CD4-positive, alpha-beta T cell treated with Interleukin-6 at 100 ng/mL for 8 hours (primary cell): ENCODE data around the gene ABCA7.
"Not testable (repeated sequence)": the region's sequence is repeated elsewhere in the genome, so short reads cannot be mapped to it uniquely, and the experiment has no call there.

Experiments used
- DNase-seq: peaks from one replicate; pipeline ENCODE4 v3.0.0-alpha.2; 2020; ENCODE audit warnings: mixed read lengths, low spot score

Gene ABCA7

DNA sequence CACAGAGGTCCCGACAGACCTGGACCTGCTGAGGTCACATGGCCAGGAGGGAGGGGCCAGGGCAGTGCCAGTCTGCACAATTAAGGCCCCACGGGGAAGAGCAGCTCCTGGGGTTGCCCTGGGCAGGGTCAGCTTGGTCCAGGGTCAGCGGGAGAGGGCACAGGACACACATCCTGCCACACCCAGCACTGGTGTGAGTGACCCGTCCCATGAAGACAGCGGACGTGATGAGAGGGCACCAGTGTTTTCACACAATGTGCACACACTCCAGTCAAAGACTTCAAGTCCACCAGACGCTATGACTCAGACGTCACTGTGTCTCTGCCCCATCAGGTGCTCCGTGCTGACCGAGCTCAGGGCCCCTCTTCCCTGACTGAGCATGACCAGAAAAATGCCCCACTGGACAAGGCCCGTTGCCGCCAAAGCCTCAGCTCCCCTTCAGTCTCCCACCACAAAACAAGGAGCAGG is 23.2 kb upstream of the ABCA7 start:
- DNase-seq, result no peak

DNA sequence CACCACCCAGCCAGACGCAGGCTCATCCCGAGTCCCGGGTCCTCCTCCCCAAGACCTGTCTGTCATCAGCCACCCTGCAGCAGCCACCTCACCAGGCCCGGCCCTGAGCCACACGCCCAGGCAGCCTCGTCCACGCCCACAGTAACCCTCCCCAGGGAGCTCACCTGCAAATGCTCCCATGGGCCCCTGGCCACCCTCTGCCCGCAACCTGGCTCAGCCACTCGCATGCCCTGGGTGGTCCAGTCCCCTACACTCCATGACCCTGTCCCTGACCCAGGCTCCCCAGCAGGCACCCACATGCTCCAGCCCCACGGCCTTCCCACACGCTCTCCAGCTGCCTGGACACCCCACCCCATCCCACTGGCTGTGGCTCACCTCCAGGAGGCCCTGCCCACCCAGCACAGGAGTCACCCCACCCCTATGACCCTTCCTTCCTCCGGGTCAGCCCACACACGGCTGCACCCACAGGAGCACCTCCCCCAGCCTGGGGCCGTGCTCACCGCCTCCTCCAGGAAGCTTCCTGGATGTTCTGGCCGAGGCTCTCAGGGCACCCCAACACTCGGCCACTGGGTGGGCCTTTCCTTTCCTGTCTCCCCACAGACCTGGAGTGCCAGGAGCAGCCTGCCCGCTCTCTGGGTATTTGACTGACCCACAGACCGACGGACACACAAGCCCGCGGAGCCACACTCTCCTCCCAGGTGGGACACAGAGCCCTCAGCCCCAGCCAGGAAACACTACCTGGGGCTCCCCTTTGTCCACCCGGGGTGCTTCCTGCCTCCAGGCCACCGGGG is 22.6 kb upstream of the ABCA7 start:
- DNase-seq, result no peak

DNA sequence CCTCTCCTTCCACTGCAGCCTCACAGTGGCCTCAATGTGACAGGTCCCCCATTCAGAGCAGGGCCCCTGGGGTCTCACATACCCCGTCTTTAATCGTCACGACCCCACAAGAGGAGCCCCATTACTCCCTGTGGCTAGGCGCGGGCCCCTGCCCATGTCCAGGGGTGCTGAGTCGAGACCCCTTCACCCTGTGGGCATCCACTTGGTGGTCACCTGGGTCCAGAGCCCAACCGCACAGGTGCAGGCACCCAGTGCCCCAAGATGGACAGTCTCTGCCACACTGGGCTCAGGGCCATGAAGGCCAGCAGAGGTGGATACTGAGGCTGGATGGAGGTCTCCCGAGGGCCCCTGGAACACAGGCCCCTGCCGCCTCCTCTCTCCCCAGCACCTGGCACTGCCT is 22.0 kb upstream of the ABCA7 start:
- no peak for DNase-seq

DNA sequence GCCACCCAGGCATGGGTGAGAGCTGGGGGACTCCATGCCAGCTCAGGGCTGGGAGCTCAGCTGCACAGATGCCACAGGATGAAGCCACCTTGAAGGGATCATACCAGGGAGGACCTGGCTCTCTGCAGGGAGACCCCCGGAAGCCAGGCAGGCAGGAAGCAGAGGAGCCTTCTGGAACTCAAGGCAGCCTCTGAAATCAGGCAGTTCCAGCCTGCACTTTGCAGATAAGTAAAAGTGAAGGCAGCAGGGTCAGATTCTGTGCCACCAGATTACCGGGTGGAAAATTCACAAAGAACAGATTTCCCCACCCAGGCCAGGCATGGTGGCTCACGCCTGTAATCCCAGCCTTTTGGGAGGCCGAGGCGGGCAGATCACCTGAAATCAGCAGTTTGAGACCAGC is 21.5 kb upstream of the ABCA7 start:
- DNase-seq, result no peak

DNA sequence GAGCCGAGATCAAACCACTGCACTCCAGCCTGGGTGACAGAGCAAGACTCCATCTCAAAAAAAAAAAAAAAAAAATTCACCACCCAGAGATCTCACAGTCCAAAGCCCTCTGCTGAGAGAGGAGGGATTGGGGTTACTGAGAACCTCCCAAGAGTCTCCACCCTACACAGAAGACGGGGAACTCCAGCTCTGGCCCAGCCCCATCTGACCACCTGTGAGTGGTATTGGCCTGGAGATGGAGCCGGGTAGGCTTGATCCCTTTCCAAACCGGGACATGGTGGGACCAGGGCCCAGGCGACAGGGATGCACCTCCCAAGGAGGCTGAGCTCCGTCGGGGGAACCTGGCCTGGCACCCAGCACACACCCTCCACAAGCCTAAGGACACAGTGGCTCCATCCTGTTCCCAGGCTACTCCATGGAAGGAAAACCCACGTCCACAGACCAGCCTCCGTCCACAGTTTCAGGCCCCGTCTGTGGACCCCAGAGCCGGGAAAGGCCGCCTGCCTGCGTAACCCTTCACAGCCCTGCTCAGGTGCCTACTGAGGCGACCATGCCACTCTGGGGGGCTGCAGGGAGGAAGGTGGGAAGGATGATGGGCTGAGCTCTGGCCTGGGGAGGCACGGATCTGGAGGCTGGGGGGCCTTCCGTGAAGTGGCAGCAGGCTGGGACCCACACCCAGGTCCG is 20.8 kb upstream of the ABCA7 start:
- DNase-seq, result no peak

DNA sequence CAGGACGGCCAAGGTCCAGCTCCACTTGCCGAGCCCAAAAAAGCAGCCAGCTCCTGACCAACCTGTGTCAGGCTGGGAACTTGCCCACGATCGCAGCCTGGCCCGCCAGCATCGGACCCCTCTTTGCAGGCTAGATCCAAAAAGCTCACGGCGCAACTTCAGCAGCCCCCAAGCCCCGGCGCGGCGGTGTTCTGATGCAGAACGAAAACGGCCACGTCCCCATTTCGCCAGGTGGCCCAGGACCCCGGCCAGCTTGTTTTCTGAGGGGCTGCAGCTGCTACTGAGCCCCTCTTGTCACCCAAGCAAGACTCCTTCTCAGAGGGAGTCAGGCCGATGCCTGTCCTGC is 20.3 kb upstream of the ABCA7 start:
- DNase-seq, result no peak

DNA sequence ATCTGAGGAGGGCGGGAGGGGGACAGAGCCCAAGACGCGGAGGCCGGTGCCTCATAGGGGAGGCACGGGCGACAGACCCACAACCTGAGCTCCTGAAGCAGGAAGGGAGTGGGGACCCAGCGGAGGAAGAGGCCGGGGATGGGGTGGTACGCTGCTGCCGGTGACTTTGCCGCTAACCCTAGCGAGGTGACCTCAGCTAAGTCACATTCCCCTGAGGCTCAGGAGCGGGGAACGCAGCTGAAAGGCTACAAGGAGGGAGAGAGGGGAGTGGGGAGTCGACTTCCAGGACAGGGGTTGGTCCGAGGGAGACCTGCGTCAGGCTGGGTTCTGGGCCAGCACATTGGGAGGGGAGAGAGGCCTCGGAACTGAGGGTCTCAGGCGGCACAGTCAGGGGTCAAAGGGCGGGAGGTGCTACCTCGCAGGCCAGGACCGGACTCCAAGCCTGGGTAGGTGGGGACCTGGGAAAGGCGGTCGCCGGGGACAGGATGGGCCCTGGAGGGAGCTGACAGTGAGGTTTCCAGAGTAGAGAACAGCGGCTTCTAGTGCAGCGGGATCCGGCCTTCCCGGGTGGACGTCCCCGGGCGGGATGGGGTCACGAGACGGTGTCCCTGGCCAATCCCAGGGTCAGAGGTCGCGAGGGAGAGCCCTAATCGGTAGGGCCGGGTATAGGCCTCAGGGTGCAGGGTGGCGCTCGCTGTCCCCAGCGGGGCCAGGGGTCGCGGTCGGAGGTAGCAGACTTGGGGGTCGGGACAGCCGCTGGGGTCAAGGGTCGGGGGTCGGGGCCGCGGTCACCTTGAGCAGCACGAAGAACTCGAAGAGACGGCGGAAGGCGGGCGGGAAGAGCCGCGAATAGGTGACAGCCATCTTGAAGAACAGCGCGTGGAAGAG is 19.7 kb upstream of the ABCA7 start:
- DNase-seq, result no peak

DNA sequence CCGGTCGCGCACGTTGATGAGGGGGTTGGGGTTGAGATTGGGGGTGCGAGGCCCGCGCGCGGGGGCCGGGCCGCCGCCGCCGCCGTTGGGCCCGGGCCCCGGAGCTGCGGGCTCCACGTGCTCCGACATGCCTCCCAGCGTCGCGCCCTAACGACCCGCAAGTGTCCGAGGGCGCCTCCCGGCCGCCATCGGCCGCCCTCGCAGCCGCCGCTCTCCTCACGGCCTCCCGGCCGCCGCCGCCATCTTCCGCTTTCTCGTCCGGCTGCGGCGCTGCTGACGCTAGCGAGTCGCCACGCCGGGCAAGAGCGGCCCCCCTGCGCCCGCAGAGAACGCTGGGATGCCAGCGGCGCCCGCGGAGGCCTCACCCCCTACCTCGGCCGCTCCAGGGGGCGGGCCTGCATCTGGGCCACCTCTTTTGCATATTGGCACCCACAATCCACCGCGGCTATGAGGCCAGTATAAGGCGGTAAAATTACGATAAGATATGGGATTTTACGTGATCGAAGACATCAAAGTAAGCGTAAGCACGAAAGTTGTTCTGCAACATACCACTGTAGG is 19.0 kb upstream of the ABCA7 start, which contains the start of gene TMEM259:
TMEM259 (minus strand) TSS at position 256 of the 558 bp plus-strand sequence; CDS start at position 129, 127 bp downstream.
- DNase-seq, result peak; percentile 98

DNA sequence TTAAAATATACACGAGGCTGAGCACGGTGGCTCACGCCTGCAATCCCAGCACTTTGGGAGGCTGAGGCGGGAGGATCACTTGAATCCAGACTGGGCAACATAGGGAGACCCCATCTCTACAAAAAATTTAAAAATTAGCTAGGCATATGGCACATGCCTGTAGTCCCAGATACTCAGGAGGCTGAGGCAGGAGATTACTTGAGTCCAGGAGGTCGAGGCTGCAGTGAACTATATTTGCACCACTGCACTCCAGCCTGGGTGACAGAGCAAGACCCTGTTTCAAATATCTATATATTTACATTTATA is 16.1 kb upstream of the ABCA7 start:
- DNase-seq, result not testable (repeated sequence)

DNA sequence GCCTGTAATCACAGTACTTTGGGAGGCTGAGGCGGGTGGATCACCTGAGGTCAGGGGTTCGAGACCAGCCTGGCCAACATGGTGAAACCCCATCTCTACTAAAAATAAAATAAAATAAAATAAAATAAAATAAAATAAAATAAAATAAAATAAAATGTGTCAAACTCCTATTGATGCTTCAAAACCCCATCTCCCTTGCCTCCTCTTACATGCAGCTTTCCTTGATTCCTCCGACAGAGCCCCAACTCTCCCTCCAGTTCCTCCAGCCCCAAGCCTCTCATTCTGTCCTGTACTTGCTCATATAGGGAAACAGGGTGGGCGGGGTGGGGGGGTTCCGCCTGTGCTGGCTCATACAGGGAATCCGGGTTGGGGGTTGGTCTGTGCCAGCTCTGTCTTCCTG is 14.8 kb upstream of the ABCA7 start:
- not testable (repeated sequence) for DNase-seq

DNA sequence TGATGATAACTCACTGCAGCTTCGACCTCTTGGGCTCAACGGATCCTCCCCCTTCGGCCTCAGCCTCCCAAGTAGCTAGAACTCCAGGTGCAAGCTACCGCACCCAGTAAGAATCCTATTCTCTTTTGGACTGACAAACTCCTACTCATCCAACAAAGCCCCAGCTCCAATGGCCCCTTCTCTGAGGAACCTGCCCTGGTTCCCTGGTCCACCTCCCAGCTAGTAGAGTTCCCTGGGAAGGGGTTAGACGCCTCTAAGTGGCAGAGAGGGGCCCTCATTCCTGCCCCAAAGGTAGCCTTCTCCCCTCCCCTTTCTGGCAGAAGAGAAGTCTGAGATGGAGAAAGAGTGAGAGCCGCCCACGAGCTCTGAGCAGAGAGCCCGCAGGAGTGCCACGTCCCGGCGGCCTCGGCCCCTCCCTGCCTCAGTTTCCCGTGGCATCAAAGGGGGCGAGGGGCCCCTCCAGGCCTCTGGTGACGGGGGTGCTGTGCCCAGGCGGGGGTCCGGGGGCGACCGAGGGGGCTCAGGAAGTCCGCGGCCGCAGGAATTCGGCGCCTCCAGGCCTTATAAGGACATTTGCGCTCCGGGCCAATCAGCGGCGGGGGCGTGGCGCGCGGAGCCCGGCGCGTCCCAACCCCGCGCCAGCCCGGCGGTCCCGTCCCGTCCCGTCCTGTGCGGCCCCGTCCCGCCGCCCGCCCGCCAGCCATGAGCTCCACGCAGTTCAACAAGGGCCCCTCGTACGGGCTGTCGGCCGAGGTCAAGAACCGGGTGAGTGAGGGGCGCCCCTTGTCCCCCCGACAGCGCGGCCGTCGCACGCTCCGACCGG is 13.7 kb upstream of the ABCA7 start, which contains the start of gene CNN2:
CNN2 (plus strand) TSS at position 649 of the 823 bp plus-strand sequence; CDS start at position 703, 54 bp downstream.
- DNase-seq, result peak; percentile 47

DNA sequence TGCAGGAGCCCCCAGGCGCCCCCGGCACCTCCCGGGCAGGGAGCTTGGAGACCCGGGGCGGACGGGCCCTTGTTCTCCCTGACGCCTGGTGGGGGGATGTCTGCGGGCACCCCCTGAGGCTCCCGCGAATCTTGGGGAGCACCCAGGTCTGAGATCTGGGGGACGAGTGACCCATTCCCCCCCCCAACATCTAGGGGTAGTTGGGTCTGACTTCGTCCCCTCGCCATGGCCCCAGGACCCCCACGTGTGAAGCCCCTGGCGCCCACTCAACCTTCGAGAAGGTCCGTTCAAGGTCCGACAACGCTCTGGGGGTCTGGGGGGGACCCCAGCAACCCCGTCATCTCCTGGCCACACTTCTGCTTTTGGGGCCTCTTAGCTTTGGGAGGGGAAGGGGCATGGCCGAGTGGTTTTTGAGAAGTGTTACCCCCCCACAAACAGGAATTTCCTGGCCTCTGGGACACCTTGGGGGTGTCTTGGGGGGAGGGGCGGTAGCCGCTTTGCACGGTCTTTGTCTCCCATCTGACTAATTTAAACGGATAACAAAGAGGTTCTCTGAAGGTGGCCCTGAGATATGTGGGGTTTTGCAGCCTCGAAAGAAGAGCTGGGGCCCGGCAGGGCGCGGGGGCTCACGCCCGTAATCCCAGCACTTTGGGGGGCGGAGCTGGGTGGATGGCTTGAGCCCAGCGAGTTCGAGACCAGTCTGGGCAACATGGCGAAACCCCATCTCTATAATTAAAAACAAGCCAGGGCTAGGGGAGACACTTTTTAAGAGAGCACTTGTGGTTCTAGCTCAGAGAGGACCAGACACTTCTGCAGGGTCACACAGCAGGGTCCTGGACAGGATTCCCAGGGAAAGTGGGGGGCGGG is 12.9 kb upstream of the ABCA7 start:
- peak; percentile 17 for DNase-seq

DNA sequence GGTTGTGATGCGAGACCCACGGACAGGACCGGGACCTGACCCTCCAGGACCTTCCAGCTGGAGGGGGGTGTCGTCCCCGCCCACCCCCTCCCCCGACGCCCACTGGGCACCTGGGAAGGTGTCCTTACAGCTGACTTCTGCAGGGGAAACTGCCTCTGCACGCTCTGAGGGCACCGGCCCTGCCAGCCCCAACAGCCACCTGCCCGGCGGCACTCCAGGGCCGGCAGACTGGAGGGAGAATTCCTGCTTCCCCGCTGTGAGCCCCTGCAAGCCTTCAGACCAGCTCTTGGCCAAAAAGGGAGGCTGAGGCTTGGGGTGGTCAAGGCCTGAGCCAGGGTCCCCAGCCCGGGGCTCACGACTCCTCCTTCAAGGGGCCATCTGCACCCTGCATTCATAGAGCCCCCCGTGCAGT is 12.3 kb upstream of the ABCA7 start:
- peak; percentile 17 for DNase-seq

DNA sequence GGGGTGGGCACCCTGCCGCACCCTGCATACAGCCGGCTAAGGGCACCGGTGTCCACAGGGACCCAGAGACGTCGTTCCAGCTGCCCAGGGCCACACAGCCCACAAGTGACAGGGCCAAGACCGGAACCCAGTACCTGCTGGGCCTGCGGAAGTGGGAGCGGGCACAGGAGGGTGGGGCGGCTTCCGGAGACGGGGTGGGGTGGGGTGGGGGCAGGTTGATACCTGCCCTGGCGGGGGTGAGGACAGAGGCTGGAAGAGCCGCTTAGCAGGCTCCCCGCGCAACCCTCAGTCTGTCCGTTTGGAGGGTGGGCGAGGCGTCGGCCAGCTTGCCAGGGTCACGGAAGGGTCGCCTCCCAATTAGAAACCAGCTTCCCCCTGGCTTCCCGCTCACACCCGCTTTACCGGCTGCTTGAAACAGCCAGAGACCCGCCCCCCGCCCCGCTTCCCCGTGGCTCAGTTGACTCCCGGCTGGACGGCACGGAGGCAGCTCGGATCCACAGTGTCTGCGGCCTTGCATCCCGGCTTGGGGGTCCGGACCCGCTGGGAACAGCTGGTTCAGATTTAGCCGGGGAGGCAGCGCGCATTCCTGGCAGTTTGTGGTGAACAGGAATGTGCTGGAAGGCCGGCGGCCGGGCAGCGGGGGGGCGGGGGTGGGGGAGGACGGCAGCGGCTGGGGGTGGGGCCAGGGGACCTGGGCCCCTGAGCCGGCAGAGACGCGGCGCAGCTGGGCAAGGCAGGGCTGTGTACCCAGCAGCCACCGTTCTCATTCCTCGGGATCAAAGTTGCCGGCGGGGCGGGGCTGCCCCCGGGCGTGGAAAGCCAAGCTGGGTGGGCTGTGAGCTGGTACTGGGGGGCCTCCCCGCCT is 11.6 kb upstream of the ABCA7 start:
- peak; percentile 77 for DNase-seq

DNA sequence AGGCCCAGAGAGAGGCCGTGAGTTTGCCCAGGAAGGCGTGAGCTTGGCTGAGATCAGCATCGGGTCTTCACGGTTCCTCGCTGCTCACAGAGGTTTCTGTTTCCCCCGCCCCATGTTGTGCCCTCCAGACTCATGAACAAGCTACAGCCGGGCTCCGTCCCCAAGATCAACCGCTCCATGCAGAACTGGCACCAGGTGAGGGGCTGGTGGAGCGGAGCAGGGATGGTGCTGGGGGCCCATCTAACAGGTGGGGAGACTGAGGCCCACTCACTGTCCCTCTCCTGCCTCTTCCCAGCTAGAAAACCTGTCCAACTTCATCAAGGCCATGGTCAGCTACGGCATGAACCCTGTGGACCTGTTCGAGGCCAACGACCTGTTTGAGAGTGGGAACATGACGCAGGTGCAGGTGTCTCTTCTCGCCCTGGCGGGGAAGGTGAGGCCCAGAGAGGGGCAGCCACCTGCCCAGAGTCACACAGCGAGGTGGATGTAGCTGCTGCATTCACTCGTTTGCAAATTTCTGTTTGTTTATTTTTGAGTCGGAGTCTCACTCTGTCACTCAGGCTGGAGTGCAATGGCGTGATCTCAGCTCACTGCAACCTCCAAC is 7.5 kb upstream of the ABCA7 start:
- DNase-seq, result no peak

DNA sequence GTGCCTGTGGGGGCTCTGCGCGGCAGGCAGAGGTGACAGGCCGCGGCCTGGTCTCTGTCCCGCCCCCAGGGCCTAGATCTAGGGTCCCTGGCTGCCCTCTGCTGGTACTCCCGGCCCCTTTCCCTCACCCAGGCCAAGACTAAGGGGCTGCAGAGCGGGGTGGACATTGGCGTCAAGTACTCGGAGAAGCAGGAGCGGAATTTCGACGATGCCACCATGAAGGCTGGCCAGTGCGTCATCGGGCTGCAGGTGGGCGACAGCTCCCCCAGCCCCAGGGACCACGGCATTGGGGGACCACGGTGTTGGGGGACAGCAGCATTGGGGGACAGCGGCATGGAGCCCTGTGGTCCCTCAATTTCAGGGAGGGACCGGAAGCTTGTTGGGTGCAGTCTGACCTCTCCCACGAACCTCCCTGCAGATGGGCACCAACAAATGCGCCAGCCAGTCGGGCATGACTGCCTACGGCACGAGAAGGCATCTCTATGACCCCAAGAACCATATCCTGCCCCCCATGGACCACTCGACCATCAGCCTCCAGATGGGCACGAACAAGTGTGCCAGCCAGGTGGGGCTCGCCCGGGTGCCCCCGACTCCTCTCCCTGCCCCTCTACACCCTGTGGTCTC is 3.8 kb upstream of the ABCA7 start:
- no peak for DNase-seq

DNA sequence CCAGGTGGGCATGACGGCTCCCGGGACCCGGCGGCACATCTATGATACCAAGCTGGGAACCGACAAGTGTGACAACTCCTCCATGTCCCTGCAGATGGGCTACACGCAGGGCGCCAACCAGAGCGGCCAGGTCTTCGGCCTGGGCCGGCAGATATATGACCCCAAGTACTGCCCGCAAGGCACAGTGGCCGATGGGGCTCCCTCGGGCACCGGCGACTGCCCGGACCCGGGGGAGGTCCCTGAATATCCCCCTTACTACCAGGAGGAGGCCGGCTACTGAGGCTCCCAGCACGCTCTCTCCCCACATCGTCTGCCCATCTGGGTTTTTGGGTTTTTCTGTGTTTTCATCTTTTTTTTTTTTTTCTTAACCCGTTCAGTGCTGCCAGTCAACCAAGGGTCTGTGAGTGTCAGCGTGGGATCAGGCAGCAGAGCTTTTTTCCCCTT is 2.3 kb upstream of the ABCA7 start:
- no peak for DNase-seq

DNA sequence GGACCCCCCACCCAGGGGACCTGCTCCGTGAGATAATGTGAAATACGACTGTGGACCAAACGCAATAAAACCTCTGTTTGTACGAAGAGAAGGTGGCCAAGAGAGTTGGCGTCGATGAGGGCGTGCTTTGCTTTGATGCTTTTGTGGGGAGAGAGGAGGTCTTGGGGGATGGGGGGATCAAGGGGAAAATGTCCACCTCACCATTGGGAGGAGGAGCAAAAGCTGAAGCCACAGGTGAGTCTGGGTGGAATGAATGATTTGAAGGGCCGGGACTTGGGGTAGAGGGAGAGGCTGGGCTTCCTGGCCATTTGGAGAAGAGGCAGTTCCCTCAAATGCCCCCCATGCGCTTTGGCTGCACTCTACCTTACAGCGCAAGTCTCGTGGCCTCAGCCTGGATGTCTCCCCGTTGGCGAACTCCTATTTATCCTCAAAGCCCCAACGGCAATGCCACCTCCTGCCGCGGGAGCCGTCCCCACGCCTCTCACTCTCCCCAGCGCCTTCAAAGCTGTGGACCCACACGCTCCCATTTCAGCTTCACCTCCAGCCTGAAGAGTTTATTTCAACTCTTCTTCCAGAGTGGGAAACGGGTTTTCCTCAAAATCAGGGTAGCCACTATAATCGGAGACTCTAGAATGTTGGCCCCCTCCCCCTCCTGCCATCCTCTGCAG is 795 bp upstream of the ABCA7 start:
- no peak for DNase-seq
